ENCODE data around the gene DEPDC4.
"Not testable (repeated sequence)": the region's sequence is repeated elsewhere in the genome, so short reads cannot be mapped to it uniquely, and the experiment has no call there.

DEPDC4 gene

DNA sequence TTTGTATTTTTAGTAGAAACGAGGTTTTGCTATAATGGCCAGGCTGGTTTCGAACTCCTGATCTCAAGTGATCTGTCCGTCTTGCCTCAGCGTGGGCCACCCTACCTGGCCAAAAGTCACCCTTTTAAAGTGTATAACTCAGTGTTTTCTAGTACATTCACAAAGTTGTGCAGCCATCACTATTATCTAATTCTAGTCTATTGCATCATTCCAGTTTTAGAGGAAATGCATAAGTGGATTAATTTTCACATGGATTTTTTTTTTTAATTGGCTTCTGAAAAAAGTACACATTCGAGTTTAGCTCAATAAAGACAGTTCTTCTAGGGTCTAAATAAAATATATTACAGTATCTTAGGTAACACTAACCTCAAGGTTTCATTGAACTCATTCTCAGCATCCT is 3.7 kb downstream of the DEPDC4 start:
- no peak for DNase-seq

DNA sequence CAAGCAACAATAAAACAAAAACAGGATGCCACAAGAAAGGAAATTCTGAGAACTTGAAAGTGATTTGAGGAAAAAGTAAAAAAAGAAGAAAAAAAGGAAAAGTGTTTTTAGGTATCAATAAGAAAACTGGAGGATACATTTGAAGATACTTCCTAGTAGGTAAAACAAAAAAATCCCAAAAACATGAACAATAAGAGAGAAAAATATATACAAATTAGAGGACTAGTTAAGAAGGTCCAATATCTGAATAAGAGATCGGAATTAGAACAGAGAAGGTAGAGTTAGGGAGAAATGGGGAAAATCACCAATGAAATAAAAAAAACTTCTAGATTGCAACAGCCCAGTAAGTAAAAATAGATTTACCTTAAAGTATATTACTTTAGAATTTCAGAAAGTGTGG is 8.8 kb downstream of the DEPDC4 start:
- no peak for DNase-seq

DNA sequence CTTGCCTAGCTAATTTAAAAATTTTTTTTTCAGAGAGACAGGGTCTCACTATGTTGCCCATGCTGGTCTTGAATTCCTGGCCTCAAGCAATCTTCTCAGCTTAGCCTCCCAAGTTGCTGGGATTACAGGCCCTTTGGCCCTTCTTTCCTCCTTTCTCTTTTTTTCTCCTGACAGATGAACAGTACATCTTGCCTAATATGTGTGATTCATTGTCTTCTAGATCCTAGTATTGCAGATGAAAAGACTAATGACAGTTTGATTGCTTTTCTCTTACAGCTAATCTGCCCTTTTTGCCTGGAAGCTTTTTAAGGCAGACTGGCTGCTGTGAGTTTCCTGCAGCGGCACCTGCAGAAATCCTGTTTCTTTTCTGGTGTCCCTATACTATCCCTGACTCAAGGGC is 12.0 kb downstream of the DEPDC4 start:
- no peak for DNase-seq

DNA sequence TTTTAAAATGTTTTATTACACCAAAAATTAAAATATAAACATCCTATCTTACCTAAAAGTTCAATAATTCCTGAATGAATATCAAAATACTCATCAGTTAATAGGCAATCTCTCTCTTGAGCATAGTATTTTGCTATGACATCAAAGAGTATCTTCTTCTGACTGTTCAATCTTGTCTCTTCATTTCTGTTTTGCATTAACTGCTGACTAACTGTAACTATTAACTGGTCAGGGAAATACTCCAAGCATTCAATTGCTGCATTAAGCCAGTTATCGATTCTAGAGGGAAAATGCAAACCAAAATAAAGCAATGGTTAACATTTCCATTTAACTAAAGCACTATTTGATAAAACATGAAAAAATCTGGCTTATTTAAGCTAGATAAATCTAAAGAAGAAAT is 13.4 kb downstream of the DEPDC4 start:
- DNase-seq = no peak

DNA sequence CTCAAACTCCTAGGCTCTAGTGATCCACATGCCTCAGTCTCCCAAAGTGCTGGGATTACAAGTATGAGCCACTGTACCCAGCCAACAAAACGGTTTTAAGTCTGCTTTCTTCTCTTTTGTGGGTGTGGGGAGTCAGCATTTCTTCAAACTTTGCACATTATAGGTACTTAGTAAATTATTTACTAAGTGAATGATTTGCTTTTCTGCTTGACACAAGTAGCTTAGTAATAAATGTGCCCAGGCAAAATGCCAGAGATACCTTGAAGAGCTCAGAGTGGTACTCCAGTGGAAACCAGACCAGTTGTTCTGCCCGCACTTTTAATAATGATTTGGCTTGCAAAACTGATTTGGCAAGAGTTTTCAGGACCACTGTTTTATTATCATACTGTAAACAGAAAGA is 15.0 kb downstream of the DEPDC4 start:
- no peak for DNase-seq

DNA sequence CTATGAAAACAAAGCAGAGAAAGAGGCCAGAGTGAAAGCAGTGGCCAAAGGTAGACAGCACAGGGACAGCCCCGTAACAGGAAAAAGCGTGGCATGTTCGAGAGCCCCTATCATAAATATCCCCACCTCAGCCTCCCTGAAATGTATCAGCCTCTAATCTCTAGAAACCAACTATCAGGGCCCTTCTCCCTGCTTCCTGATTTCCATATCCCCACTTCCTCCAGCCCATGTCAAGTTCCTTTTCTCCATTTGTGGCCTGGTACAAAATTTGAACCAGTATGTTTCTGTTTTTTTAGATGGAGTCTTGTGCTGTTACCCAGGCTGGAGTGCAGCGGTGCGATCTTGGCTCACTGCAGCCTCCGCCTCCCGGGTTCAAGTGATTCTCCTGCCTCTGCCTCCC is 16.9 kb downstream of the DEPDC4 start:
- no peak for DNase-seq

DNA sequence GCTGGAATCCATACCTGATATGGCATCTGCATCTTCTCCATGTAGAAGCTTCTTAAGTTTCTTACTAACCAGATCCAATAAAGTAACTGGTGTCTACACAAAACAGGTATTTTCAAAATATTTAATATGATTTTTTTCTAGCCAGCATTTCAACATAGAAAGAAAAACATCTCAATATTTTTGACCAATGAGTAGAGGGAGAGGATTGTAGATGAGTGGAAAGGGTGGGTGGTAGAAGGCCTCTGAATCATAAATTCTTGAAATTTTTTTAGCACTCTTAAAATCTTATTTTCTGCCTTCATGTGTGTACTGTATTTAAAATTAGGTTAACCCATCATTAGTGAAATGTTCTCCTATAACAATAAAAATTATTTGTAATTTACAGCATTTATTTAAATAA is 18.0 kb downstream of the DEPDC4 start:
- DNase-seq = no peak

DNA sequence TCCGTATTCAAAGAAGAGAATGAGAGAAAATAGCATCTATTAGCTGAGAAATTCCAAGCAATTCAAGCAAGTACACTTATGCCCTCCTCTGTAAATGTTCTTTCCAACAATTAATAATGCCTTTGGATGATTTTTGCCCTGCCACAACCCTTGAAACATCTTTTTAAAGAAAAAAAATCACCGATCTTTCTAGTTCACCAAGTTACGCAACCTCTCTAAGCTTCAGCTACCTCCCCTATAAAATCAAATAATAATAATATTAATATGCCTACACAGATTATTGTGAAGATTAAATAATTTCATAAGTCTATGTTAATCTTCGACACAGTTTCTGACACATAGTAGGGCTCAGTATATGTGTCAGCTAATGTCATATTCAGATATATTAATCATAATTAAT is 19.1 kb downstream of the DEPDC4 start:
- no peak for DNase-seq

DNA sequence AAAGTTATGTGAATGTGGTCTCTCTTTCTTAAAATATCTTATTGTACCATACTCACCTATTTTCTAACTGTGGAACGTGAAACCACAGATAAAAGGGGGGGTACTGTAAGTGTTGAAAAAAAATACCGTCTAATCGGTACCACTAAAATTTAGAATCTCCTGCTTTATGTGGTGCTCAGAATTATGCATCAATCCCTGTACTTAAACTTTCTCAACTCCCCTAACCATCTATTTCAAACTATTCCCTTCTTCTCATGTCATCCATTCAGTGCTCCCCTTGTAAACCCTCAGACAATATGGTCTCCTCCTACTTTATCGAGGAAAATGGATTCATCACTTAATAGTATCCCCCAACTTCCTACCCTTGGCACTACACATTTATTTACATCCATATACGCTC is 23.7 kb downstream of the DEPDC4 start:
- DNase-seq = no peak

DNA sequence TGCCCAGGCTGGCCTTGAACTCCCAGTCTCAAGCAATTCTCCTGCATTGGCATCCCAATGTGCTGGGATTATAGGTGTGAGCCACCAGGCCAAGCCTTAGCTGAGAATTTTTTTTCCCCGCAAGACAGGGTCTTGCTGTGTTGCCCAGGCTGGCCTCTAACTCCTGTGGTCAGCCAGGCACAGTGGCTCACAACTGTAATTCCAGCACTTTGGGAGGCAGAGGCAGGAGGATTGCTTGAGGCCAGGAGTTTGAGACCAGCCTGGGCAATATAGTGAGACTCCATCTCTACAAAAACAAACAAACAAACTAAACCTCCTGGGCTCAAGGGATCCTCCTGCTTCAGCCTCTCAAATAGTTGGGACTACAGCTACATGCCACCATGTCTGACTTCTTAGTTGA is 27.3 kb downstream of the DEPDC4 start:
- DNase-seq = no peak

DNA sequence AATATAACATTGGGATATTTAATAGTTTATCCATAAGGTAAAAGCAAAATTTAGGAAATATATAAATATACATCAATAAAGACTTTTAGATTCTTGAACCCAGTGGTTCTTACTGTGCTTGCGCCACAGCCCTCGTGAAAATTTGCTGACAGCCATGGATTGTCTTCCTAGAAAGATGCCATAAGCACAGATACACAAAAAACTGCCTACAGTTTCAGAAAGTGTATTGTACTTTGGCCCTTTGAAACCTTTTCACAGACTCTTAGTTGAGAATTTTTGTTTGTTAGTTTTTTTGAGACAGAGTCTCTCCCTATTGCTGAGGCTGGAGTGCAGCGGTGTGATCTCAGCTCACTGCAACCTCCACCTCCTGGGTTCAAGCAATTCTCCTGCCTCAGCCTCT is 28.1 kb downstream of the DEPDC4 start:
- no peak for DNase-seq

DNA sequence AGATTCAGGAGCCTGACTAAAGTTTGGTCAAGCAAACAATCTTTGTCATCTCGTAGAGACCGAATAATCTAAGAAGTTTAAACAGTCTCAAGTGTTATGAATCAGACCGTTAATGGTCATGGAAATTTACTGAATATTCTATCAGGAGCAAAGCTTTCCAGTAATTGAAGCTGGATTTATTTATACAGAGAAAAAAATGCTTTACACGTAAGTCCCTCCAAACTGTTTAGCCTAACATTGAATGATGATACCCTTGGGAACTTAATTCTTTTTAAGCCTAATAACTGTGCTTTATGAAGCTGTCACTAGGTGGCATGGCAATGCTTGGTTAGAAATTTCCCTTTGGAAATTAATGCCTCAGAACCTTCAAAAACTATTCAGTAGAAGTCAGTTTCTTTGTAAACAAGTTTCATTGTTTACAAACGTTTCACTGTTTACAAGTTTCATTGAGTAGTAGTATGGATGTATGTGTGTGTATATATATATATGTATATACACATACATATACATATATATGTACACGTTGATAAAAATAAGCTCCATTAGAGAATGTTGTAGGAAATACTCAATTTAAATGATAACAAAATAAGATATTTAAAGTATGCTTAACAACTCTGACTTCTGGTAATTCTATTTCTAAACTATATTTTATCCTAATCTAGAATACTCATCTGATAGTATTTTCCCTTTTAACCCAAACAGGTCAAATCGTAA is 32.1 kb downstream of the DEPDC4 start:
- no peak for DNase-seq

DNA sequence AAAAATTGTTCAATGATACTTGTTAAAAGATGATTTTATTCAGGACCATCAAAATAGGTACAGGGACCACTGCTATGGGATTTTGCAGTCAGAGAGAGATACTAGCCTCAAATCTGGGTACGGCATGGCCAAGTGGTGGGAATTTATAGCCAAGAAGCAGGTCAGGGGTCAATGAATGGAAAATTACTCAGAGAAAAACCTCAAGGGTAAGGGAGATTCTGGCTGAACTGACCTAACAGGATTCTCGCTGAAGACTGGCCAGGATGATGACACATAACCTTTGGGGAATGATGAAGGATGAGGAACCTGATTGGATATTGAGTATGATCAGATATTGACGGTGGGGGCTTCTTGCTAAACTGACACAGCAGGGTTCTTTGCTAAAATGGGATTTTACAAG is 32.7 kb downstream of the DEPDC4 start:
- no peak for DNase-seq

DNA sequence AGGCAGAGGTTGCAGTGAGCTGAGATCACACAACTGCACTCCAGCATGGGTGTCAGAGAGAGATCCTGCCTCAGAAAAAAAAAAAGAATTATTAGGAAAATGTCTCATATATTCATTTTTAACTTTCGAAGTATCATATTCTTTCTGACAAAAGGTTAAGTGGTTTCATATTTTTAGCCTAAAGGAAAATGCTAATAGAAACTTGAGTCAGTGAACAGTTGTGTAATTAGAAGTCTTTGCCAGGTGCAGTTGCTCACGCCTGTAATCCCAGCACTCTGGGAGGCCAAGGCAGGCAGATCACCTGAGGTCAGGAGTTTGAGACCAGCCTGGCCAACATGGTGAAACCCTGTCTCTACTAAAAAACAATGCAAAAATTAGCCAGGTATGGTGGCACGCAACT is 35.0 kb downstream of the DEPDC4 start:
- DNase-seq = not testable (repeated sequence)

DNA sequence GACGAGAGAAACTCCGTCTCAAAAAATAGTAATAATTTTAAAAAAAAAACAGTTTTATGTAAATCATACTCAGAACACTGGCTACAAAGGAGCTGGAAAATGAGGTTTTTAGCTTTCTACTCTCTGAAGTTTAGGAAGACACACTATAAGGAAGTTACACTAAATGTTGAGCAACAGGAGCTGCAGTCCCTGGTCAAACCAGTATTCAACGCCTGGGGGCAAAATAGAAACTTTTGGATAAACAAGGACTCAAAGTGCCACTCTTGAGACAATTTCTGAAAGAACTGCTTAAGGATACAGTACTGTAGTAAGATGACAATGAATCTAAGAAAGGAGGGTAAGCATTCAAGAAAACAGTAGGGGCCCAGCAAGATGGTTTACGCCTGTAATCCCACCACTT is 37.0 kb downstream of the DEPDC4 start:
- no peak for DNase-seq

DNA sequence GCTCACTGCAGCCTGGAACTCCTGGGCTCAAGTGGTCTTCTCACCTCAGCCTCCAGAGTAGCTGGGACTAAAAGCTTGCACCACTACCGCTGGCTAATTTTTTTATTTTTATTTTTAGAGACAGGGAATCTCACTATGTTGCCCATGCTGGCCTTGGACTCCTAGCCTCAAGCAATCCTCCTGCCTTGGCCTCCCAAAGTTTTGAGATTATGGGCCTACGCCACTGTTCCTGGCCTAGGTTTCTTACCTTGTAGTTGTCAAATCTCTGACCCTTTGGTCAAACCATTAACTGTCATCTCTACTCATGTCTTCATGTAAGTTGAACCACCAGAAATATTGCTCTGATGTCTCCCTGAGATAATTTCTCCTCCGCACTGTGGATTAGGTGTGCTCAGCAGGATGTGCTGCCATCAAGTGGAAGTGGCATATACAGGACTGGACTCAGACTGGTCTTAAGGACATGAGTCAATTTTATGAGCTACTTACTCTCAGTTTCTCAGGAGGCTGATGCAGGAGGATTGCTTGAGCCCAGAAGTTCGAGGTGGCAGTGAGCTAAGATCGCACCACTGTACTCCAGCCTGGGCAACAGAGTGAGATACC is 37.7 kb downstream of the DEPDC4 start:
- DNase-seq = no peak

DNA sequence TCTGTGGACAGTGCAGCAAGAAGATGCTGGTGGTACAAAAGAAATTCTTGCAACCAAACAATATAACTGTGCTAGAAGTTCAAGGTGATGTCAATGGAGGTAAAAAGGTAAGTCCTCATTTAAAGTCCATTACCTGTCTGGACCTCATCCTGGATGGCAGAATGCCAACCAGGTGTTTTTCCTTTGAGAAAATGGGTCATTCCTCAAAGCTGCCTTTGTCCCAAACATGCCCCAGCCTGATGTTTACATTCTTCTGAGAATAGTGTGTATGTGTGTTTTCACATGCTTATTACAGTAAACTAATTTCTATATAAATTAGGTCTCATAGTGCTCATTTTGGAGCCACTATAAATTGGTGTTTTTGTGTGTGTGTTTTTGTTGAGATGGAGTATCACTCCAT is 41.4 kb downstream of the DEPDC4 start:
- no peak for DNase-seq

DNA sequence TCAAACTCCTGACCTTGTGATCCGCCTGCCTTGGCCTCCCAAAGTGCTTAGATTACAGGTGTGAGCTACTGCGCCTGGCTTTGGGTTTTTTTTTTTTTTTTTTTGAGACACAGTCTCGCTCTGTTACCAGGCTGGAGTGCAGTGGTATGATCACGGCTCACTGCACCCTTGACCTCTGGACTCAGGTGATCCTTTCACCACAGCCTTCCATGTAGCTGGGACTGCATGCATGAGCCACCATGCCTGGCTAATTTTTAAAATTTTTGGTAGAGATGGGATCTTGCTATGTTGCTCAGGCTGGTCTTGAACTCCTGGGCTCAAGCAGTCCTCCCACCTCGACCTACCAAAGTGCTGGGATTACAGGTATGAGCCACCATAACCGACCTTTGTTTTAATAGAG is 44.7 kb downstream of the DEPDC4 start:
- DNase-seq = not testable (repeated sequence)

DNA sequence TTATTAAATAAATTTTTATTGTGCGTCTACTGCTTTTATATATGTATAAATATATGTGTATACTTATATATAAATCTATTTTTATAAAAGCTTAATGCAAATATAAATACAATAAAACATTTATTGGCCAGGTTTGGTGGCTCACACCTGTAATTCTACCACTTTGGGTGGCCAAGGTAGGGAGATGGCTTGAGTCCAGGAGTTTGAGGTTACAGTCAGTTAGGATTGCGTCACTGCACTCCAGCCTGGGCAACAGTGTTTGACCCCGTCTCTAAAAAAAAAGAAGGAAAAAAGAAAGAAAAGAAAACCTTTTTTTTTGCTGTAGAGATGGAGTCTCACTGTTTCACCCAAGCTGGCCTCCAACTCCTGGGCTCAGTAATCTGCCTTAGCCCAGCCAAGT is 45.4 kb downstream of the DEPDC4 start:
- no peak for DNase-seq

DNA sequence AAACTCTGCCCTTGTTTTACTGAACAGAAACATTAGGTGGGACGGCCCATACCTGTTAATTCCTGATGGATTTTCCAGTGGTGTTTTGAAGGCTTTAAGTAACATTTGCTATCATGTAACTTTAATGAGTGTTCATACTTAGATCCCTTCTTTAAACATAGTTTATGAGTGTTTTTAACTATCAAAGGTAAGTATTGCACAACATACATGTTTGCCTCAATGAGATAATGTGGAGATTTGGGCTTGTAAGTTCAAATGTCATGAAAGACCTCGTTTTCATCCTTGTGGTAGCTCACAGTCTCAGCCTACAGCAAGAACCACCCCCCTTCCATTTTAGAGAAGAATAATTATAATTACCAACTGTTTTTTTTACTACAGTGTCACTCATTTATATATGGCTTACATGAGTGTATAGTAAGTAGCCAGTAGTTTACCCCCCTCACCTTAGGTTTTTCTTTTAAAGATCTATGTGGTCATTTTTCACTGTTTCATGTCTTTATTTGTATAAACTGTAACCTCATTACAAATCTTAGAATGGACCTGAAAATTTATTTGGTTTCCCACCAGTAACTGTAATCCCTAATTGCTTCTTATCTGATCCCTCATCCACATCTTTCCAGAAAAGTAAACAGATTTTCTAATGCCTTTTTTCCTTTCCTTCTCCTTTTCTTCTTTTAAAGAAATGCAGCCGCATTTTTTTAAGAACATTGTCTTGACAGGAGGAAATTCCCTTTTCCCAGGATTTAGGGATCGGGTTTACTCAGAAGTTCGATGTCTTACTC is 47.4 kb downstream of the DEPDC4 start:
- no peak for DNase-seq

DNA sequence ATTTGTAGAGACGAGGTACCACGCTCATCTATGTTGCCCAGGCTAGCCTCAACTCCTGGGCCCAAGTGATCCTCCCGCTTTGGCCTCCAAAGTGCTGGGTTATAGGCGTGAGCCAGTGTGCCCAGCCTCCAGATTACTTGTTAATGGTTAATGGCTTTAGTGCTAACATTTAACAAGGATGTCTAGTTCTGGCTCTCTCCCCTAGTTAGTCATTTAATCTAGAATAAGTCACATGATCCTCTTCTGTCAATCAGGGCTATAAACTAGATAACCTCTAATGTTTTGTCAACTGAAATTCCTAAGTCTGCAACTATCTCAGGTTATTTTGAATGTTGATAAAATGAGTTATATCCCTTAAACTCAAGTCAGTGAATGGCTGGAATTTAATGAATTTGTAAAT is 50.5 kb downstream of the DEPDC4 start:
- no peak for DNase-seq

DNA sequence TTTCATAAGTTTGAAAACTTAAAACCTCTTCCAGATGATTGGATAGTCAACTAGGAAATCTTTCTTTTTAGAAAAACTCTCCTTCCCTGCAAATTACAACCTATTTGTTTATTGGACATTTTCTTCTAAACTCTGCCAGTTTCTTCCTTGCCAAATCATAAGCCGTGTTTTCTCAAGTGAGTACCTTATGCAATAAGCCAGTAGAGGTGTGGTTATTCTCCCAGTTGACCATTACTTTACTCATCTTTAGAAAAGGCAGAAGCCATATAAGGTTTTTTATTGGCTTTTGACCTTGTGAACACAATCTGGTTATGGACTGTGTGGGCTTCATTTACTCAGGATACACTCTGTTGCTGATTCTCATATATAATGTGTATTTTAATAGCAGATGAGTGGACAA is 51.7 kb downstream of the DEPDC4 start:
- DNase-seq = no peak

DNA sequence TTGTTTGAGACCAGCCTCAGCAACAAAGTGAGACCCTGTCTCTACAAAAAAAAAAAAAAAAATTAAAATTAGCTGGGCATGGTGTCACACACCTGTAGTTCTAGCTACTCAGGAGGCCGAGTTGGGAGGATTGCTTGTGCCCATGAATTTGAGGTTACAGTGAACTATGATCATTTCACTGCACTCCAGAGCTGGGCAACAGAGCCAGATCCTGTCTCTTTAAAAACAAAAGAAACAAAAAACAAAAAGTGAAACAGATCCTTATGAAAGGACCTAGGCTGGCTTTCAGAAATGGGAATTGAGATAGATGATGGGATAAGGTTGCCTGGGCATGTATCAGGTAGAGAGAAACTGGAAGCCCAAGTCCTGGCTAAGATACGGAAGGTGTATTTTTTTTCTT is 52.4 kb downstream of the DEPDC4 start:
- DNase-seq = no peak

Data from activated CD8-positive, alpha-beta memory T cell treated with anti-CD3 and anti-CD28 coated beads, Interleukin-2, amount 50 U/mL, for 48 hours (primary cell).